ENCODE measurements around the gene MPHOSPH9. TPM values are rescaled to one million over a fixed set of nuclear protein-coding genes. Genes with fewer than 3 reads are reported as not detected.
A peak's percentile ranks its signal among the peaks of the same experiment; 100 is the strongest.

MPHOSPH9 gene
- total and polyA plus RNA-seq, 2 of the 4 experiments (the other 2 are of a cell fraction), result 7.6 to 17.0 TPM

DNA sequence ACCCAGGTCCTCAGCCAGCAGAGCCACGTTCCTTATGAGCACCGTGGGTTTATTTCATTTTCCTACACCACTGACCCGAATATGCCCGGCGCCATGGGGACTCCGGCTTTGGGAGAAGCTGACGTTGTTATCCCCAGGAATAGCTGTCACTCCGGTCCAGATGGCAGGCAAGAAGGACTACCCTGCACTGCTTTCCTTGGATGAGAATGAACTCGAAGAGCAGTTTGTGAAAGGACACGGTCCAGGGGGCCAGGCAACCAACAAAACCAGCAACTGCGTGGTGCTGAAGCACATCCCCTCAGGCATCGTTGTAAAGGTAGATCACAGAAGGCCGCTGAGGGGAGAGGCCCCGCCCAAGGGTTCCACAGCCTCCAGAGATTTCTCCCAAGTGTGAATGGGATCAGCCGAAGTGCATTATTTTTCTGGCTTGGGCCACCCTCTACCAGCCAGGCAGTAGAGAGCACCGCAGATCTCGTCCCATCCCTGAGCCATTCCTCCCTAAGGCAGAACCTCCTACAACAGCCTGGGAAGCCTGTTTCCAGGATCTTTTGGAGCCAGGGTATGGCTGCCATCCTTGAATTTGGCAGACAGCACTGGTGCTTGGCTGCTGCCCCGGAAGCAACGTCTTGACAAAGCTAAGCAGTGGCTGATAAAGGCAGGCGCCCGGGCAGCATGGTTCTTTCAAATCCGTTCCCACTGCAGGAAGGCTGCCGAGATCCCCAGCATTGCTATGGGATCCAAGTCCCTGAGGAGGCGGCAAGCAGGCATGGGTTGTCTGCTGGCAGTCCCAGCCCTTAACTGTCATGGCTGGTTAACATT is 20.9 kb upstream of the MPHOSPH9 start:
- no peak overlapping the region for H3K14ac ChIP-seq (replicated peaks; ENCODE audit: low read depth, low read length)
- no peak overlapping the region for H3K56ac ChIP-seq (ENCODE audit: extremely low read depth, insufficient read depth, low read length)
- peaks cover 32% of the 10 kb centered on the region for H4K20me1 ChIP-seq (ENCODE audit: insufficient read depth, low read length)
- H3K4me3 ChIP-seq (ENCODE audit: insufficient read depth, low read depth, low read length), result no peak overlapping the region
- no peak overlapping the region for H3K9ac ChIP-seq (ENCODE audit: low read depth, low read length)
- H3K9me3 ChIP-seq (ENCODE audit: control insufficient read depth, insufficient read depth, low read length), result no peaks in the 10 kb centered on the region
- H2BK120ac ChIP-seq (ENCODE audit: low read depth, low read length), result no peak overlapping the region
- no peak overlapping the region for H2BK15ac ChIP-seq (ENCODE audit: low read depth, low read length)
- BruUV-seq (replicated peaks), result no TSS peak
- ChIA-PET POLR2A (ENCODE audit: unreplicated experiment) (no interaction called here), CTCF (interaction anchor here (0.7 kb wide), 1 partner anchor 16 kb away, joined by 3 read pairs; no protein-coding TSS in a partner anchor)
- H3K23ac ChIP-seq (ENCODE audit: low read depth, low read length), result no peak overlapping the region
- H3K4ac ChIP-seq (ENCODE audit: low read depth, low read length), result no peak overlapping the region
- ATAC-seq (ENCODE audit: low read depth), result no peak
- H4K8ac ChIP-seq (ENCODE audit: low read depth in 2 of 2, low read length in 2 of 2), result no peak overlapping the region
- dilution Hi-C loops (cut with HindIII; ENCODE audit: low sequenced_read_pairs, unreplicated experiment), result no loop called here
- no peak overlapping the region for H3K18ac ChIP-seq (ENCODE audit: low read depth, low read length)
- no peak overlapping the region for H2AK5ac ChIP-seq (ENCODE audit: low read depth, low read length)
- H3K9me1 ChIP-seq (ENCODE audit: insufficient read depth, low read length), result peaks cover 6% of the 10 kb centered on the region
- no peak overlapping the region for H2AFZ ChIP-seq (replicated peaks; ENCODE audit: low read length, poor library complexity)
- peaks cover 21 to 63% of the 10 kb centered on the region in 2 experiments for H3K79me1 ChIP-seq (ENCODE audit: low read depth in 1 of 2, low read length in 2 of 2)
- in situ Hi-C loops (cut with MboI; ENCODE audit: low sequenced_read_pairs), result no loop called here
- peak overlapping the region; percentile 39 for H2AK9ac ChIP-seq (replicated peaks; ENCODE audit: low read depth, low read length, poor library complexity)
- intact Hi-C loops (cut with micrococcal nuclease), result no loop called here
- no peak overlapping the region for H4K91ac ChIP-seq (ENCODE audit: insufficient read depth, low read depth, low read length)
- no peak overlapping the region for H3K27ac ChIP-seq (ENCODE audit: insufficient read depth, low read length)
- 90% methylated on average over 13 of the region's 24 CpGs; no CpG with 5 or more reads in 1 of the 2 experiments for WGBS, 2 experiments (ENCODE audit: extremely low coverage in 2 of 2, insufficient read length in 1 of 2)
- H3K27me3 ChIP-seq (ENCODE audit: control insufficient read depth, insufficient read depth, low read length), result no peaks in the 10 kb centered on the region
- peaks cover 1% of the 10 kb centered on the region; the same call in 1 of the 2 replicates for H3K4me1 ChIP-seq (ENCODE audit: control insufficient read depth, insufficient read depth, low read length)
- H3K4me2 ChIP-seq (ENCODE audit: low read depth, low read length), result no peak overlapping the region
- peaks cover 40% of the 10 kb centered on the region for H3K36me3 ChIP-seq (ENCODE audit: control insufficient read depth, insufficient read depth, low read length)
- no peak for DNase-seq
- no peak overlapping the region for H2BK20ac ChIP-seq (ENCODE audit: low read depth, low read length)
- no peak overlapping the region for H2BK5ac ChIP-seq (ENCODE audit: low read depth, low read length, poor library complexity, severe bottlenecking)
- no peak overlapping the region for H4K5ac ChIP-seq (ENCODE audit: low read depth, low read length)
- TF ChIP-seq MXI1 (IDR thresholded peaks at IDR 0.05; ENCODE audit: borderline replicate concordance, low read depth, low read length) (no peak), MAFK (IDR thresholded peaks at IDR 0.05; ENCODE audit: low read depth, low read length) (no peak), RAD21 (IDR thresholded peaks at IDR 0.05; ENCODE audit: low read length) (no peak), NFE2L2 (IDR thresholded peaks at IDR 0.05; ENCODE audit: low read depth, low read length) (no peak), CHD1 (IDR thresholded peaks at IDR 0.05; ENCODE audit: low read depth, low read length) (no peak), RCOR1 (IDR thresholded peaks at IDR 0.05; ENCODE audit: insufficient replicate concordance, low read length) (no peak), SMC3 (IDR thresholded peaks at IDR 0.05; ENCODE audit: low read depth, low read length) (no peak), POLR2A (IDR thresholded peaks at IDR 0.05; ENCODE audit: low read depth, low read length) (no peak), FOS (IDR thresholded peaks at IDR 0.05; ENCODE audit: low read depth, low read length) (no peak), CEBPB (IDR thresholded peaks at IDR 0.05; ENCODE audit: low read depth, low read length) (no peak), MAZ (IDR thresholded peaks at IDR 0.05; ENCODE audit: borderline replicate concordance, low read depth, low read length) (no peak), BHLHE40 (IDR thresholded peaks at IDR 0.05; ENCODE audit: low read depth, low read length) (no peak), RFX5 (IDR thresholded peaks at IDR 0.05; ENCODE audit: low read depth, low read length) (no peak)
- TF ChIP-seq, protein P1, sequence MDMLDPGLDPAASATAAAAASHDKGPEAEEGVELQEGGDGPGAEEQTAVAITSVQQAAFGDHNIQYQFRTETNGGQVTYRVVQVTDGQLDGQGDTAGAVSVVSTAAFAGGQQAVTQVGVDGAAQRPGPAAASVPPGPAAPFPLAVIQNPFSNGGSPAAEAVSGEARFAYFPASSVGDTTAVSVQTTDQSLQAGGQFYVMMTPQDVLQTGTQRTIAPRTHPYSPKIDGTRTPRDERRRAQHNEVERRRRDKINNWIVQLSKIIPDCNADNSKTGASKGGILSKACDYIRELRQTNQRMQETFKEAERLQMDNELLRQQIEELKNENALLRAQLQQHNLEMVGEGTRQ (IDR thresholded peaks at IDR 0.05; ENCODE audit: low read depth, low read length), result no peak
- TF ChIP-seq, protein P2, sequence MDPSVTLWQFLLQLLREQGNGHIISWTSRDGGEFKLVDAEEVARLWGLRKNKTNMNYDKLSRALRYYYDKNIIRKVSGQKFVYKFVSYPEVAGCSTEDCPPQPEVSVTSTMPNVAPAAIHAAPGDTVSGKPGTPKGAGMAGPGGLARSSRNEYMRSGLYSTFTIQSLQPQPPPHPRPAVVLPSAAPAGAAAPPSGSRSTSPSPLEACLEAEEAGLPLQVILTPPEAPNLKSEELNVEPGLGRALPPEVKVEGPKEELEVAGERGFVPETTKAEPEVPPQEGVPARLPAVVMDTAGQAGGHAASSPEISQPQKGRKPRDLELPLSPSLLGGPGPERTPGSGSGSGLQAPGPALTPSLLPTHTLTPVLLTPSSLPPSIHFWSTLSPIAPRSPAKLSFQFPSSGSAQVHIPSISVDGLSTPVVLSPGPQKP (IDR thresholded peaks at IDR 0.05; ENCODE audit: borderline replicate concordance, low read depth, low read length), result no peak

Data from IMR-90 (cell line).